Tibial nerve (tissue), 4 donors: ENCODE data around the gene BNC2. TPM values are rescaled to one million over a fixed set of nuclear protein-coding genes. Genes with fewer than 3 reads are reported as not detected.

ENCODE experiments used
- DNase-seq, 2 donors: peaks; one replicate each; pipeline ENCODE4 v3.0.0-alpha.2; 2019; ENCODE audit warnings: low spot score in 2 of 2
- H3K27ac ChIP-seq, 4 donors: fragments of 200-600 bp; sonication (generic) in 3 of 4; one replicate each; pipeline ENCODE4 v1.5.1; 2017 to 2019; ENCODE audit warnings: mild to moderate bottlenecking in 1 of 4
- H3K27me3 ChIP-seq, 2 donors: fragments of 200-600 bp; sonication (generic) in 1 of 2; one replicate each; pipeline versions ENCODE4 v1.5.1 to v1.6.0; 2017 to 2019
- H3K36me3 ChIP-seq, 3 donors: fragments of 200-600 bp; sonication (generic); one replicate each; pipeline ENCODE4 v1.5.1; 2018 to 2019
- H3K4me1 ChIP-seq, 4 donors: fragments of 200-600 bp; sonication (generic) in 3 of 4; one replicate each; pipeline ENCODE4 v1.5.1; 2017 to 2019
- H3K4me3 ChIP-seq, 4 donors: fragments of 200-600 bp; sonication (generic) in 3 of 4; one replicate each; pipeline ENCODE4 v1.5.1; 2017 to 2019; ENCODE audit warnings: mild to moderate bottlenecking in 1 of 4, moderate library complexity in 1 of 4
- H3K9me3 ChIP-seq, 4 donors: fragments of 200-600 bp; sonication (generic) in 3 of 4; one replicate each; pipeline ENCODE4 v1.5.1; 2017 to 2019
- CTCF ChIP-seq, 5 experiments: fragments of 200-600 bp in 3 of 5; fragments of 450-650 bp in 2 of 5; sonication (generic) in 3 of 5; IDR thresholded peaks; one replicate each; pipeline ENCODE4 v1.5.1; 2016 to 2019; ENCODE audit warnings: antibody characterized with exemption in 5 of 5, mild to moderate bottlenecking in 3 of 5, moderate library complexity in 2 of 5
- EP300 ChIP-seq, 2 donors: sonication (generic); formaldehyde crosslinking; IDR thresholded peaks; one replicate each; pipeline ENCODE4 v1.6.1; 2017; ENCODE audit warnings: antibody characterized with exemption in 2 of 2, mild to moderate bottlenecking in 1 of 2
- POLR2A ChIP-seq, 2 donors: fragments of 450-650 bp; IDR thresholded peaks; one replicate each; pipeline ENCODE4 v1.6.1; 2017; ENCODE audit warnings: antibody characterized with exemption in 2 of 2, mild to moderate bottlenecking in 2 of 2, moderate library complexity in 2 of 2
- WGBS, 2 donors: methylation state at CpG; one replicate each; pipeline ENCODE4 v1.1.5; 2018; 5-methylcytosine and 5-hydroxymethylcytosine counted together
- total RNA-seq, 4 donors: library from RNA; depleted of rRNA; stranded (reverse); fragments of >200 nt; gene quantifications; one replicate each; pipeline ENCODE4 v1.1.0, GENCODE V29; 2016

BNC2 gene
- total RNA-seq, 4 donors from 2014 or later: 69.9 to 89.6 (median 88.4) TPM

- no peak overlapping the region for H3K4me3 ChIP-seq
- H3K27ac ChIP-seq: no peak overlapping the region
- H3K36me3 ChIP-seq: no peaks in the 10 kb centered on the region
- TF ChIP-seq CTCF (IDR thresholded peaks at IDR 0.05) (no peak), POLR2A (IDR thresholded peaks at IDR 0.05) (no peak), EP300 (IDR thresholded peaks at IDR 0.05) (no peak)
- no peaks in the 10 kb centered on the region for H3K4me1 ChIP-seq
- 79% methylated on average over 8 of the region's 8 CpGs for WGBS, 2 donors
- H3K27me3 ChIP-seq: no peaks in the 10 kb centered on the region
- H3K9me3 ChIP-seq: no peaks in the 10 kb centered on the region
- DNase-seq: no peak
Measured at GRCh38 chr9:16368237-16369087, 502.0 kb downstream of the BNC2 start.

- 88 to 91% methylated on average over 9 of the region's 9 CpGs for WGBS, 2 donors
- no peak for DNase-seq
- no peaks in the 10 kb centered on the region for H3K4me1 ChIP-seq
- no peak overlapping the region for H3K4me3 ChIP-seq
- H3K9me3 ChIP-seq: no peaks in the 10 kb centered on the region
- H3K27ac ChIP-seq: no peak overlapping the region
- no peaks in the 10 kb centered on the region for H3K27me3 ChIP-seq
- no peak for TF ChIP-seq CTCF (IDR thresholded peaks at IDR 0.05)
- no peak for TF ChIP-seq EP300 (IDR thresholded peaks at IDR 0.05)
- TF ChIP-seq POLR2A (IDR thresholded peaks at IDR 0.05): no peak
- H3K36me3 ChIP-seq: no peaks in the 10 kb centered on the region
Measured at GRCh38 chr9:16367605-16368231, 502.8 kb downstream of the BNC2 start.

- Histone ChIP-seq H3K36me3 (no peaks in the 10 kb centered on the region), H3K27ac (no peak overlapping the region), H3K27me3 (no peaks in the 10 kb centered on the region), H3K4me1 (no peaks in the 10 kb centered on the region), H3K9me3 (no peaks in the 10 kb centered on the region), H3K4me3 (no peak overlapping the region)
- no peak for DNase-seq
- 82 to 84% methylated on average over 8 of the region's 8 CpGs for WGBS, 2 donors
- TF ChIP-seq POLR2A (IDR thresholded peaks at IDR 0.05) (no peak), EP300 (IDR thresholded peaks at IDR 0.05) (peak in 1 of 2 donors; percentile 38), CTCF (IDR thresholded peaks at IDR 0.05) (no peak)
Measured at GRCh38 chr9:16364347-16364746, 506.1 kb downstream of the BNC2 start.

GRCh38 chr9:16363916-16364315, 506.6 kb downstream of the BNC2 start:
- H3K9me3 ChIP-seq: no peaks in the 10 kb centered on the region
- DNase-seq: no peak
- no peak overlapping the region for H3K27ac ChIP-seq
- TF ChIP-seq EP300 (IDR thresholded peaks at IDR 0.05): no peak
- TF ChIP-seq POLR2A (IDR thresholded peaks at IDR 0.05): no peak
- no peak for TF ChIP-seq CTCF (IDR thresholded peaks at IDR 0.05)
- H3K27me3 ChIP-seq: no peaks in the 10 kb centered on the region
- H3K4me3 ChIP-seq: no peak overlapping the region
- H3K36me3 ChIP-seq: no peaks in the 10 kb centered on the region
- no peaks in the 10 kb centered on the region for H3K4me1 ChIP-seq
- 81 to 93% methylated on average over 5 of the region's 5 CpGs for WGBS, 2 donors
